ENCODE data around the gene DAZL. TPM values are rescaled to one million over a fixed set of nuclear protein-coding genes. Genes with fewer than 3 reads are reported as not detected.

Gene DAZL
- total RNA-seq, 1 experiment from 2014 or later, result 21.2 TPM

GRCh38 chr3:16609927-16610580, 4.8 kb upstream of the DAZL start:
- no peak overlapping the region for H3T11ph ChIP-seq (ENCODE audit: low read length)
- Mint-ChIP-seq H3K27me3 (ENCODE audit: low read depth) (no peaks in the 10 kb centered on the region), H3K9me3 (peaks cover 10 to 15% of the 10 kb centered on the region in 2 experiments; a peak in 4 of 5 replicates), H3K4me3 (no peak overlapping the region), H3K4me1 (peaks cover 55 to 62% of the 10 kb centered on the region in 2 experiments), H3K36me3 (ENCODE audit: insufficient read depth in 1 of 3, low read depth in 3 of 3) (peaks cover 0 to 32% (median 26%) of the 10 kb centered on the region in 3 experiments; a peak in 6 of 7 replicates), H3K27ac (no peak overlapping the region)
- H3K9me3 ChIP-seq (ENCODE audit: control insufficient read depth, low read depth, low read length), result no peaks in the 10 kb centered on the region
- no peaks in the 10 kb centered on the region for H3K79me1 ChIP-seq (ENCODE audit: insufficient read depth, low read depth, low read length, poor library complexity, severe bottlenecking)
- peaks cover 2% of the 10 kb centered on the region; the same call in 1 of the 2 replicates for H3K4me1 ChIP-seq (ENCODE audit: insufficient read depth, low read length)
- no peak overlapping the region for H2BK120ac ChIP-seq (ENCODE audit: low read depth, low read length, poor library complexity, severe bottlenecking)
- no peak overlapping the region for H2BK15ac ChIP-seq (ENCODE audit: low read depth, low read length)
- no peak overlapping the region for H4K8ac ChIP-seq (replicated peaks; ENCODE audit: insufficient read length, low read depth, low read length)
- no peak overlapping the region for H3K4ac ChIP-seq (ENCODE audit: low read depth, low read length)
- DNase-seq, result no peak
- no peak overlapping the region for H2BK20ac ChIP-seq (ENCODE audit: low read depth, low read length, poor library complexity, severe bottlenecking)
- no peak overlapping the region for H3K9ac ChIP-seq (ENCODE audit: extremely low read depth, insufficient read length, low read length)
- no peak overlapping the region for H3K14ac ChIP-seq (ENCODE audit: insufficient read depth, low read length)
- H2AFZ ChIP-seq (ENCODE audit: low read length), result no peak overlapping the region
- no CpG with 5 or more reads among the region's 2 CpGs for WGBS (ENCODE audit: extremely low coverage, insufficient read length, low lambda C conversion rate)
- H3K23me2 ChIP-seq (ENCODE audit: insufficient read length, low read depth, low read length, poor library complexity, severe bottlenecking), result no peaks in the 10 kb centered on the region
- no peak overlapping the region for H2AK5ac ChIP-seq (ENCODE audit: insufficient read length, low read length)
- H3K56ac ChIP-seq (ENCODE audit: insufficient read length, low read depth, low read length), result no peak overlapping the region
- no peak for TF ChIP-seq CTCF (conservative IDR thresholded peaks at IDR 0.05)
- H3K4me2 ChIP-seq (ENCODE audit: insufficient read depth, insufficient read length, low read length), result no peak overlapping the region
- H4K5ac ChIP-seq (ENCODE audit: insufficient read length, low read depth, low read length), result no peak overlapping the region
- no peak overlapping the region for H4K91ac ChIP-seq (ENCODE audit: insufficient read length, low read depth, low read length)
- no peak overlapping the region for H3K23ac ChIP-seq (ENCODE audit: insufficient read length, low read depth, low read length)
- no peak overlapping the region for H2BK12ac ChIP-seq (ENCODE audit: insufficient read length, low read depth, low read length)
- no peak overlapping the region for H2BK5ac ChIP-seq (ENCODE audit: insufficient read length, low read length)
- H3K79me2 ChIP-seq (ENCODE audit: insufficient read depth, low read length), result no peaks in the 10 kb centered on the region
- H3K18ac ChIP-seq (ENCODE audit: insufficient read length, low read depth, low read length), result no peak overlapping the region
- no peaks in the 10 kb centered on the region for H3K27me3 ChIP-seq (ENCODE audit: insufficient read depth, low read length)
- H4K20me1 ChIP-seq (ENCODE audit: control insufficient read depth, insufficient read depth, insufficient read length), result no peaks in the 10 kb centered on the region
- no peak overlapping the region for H3K27ac ChIP-seq (ENCODE audit: insufficient read length, low read depth, low read length)

All from H9 (cell line).